Measurements from ENCODE around the gene CNNM2.
"Not testable (repeated sequence)": the region's sequence is repeated elsewhere in the genome, so short reads cannot be mapped to it uniquely, and the experiment has no call there.

The CNNM2 gene

DNA sequence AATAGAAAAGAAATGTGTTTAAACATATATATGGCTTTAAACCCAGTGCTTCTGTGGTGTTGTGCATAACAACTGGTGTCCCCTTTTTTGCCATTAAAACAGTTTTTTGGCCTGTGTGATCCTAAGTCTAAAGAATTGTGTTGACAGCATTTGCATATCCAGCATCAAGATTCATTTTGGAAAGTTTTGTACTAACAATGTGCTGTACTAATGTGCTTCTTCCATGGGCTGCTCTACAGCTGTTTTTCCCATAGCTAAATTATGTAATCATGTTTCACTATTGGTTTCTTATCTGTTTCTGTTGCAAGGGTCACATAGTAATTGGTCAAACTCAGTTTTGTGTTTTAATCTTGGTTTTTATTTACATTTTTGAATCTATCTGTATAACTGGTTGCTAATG, 5.5 kb downstream of the CNNM2 start:
- TF ChIP-seq CTCF (conservative IDR thresholded peaks at IDR 0.05; ENCODE audit: low read depth, low read length) = no peak
- H3K4me3 ChIP-seq (ENCODE audit: low read length) = no peak overlapping the region
- DNase-seq (ENCODE audit: low read depth) = no peak

DNA sequence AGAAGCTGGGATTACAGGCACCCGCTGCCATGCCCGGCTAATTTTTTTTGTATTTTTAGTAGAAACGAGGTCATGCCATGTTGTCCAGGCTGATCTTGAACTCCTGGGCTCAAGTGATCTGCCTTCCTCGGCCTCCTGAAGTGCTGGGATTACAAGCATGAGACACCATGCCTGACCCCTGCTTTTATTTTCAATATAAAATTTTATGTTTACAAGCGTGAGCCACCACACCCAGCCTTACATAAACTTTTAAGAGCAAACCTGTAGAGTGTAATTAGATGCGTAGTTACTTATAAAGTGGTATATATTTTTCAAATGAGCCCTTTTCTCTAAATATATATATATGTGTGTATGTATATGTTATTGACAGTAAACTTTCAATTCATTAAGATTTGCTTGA, 8.7 kb downstream of the CNNM2 start:
- no peak overlapping the region for H3K4me3 ChIP-seq (ENCODE audit: low read length)
- no peak for TF ChIP-seq CTCF (conservative IDR thresholded peaks at IDR 0.05; ENCODE audit: low read depth, low read length)
- no peak for DNase-seq (ENCODE audit: low read depth)

- no peak overlapping the region for H3K4me3 ChIP-seq (ENCODE audit: low read length)
- no peak for DNase-seq (ENCODE audit: low read depth)
- TF ChIP-seq CTCF (conservative IDR thresholded peaks at IDR 0.05; ENCODE audit: low read depth, low read length) = no peak
These were observed 9.4 kb downstream of the CNNM2 start for GRCh38 chr10:102927311-102928010.

GRCh38 chr10:102928442-102928841, 10.3 kb downstream of the CNNM2 start:
- H3K4me3 ChIP-seq (ENCODE audit: low read length); DNase-seq (ENCODE audit: low read depth): not testable (repeated sequence)

DNA sequence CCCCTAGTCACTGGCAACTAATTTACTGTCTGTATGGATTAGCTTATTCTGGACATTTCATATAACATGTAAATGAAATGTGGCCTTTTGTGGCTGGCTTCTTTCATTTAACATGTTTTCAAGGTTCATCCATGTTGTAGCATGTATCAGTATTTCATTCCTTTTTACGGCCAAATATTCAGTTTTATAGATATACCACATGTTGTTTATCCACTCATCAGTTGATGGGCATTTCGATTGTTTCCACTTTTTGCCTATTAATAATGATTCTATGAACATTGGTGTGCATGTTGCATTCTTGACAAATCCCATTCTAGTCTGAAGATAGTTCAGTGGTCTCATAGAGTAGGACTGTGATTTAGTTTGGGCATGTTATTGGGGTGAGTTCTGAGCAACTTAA, 12.6 kb downstream of the CNNM2 start:
- no peak for DNase-seq (ENCODE audit: low read depth)
- TF ChIP-seq CTCF (conservative IDR thresholded peaks at IDR 0.05; ENCODE audit: low read depth, low read length) = no peak
- H3K4me3 ChIP-seq (ENCODE audit: low read length) = no peak overlapping the region

DNA sequence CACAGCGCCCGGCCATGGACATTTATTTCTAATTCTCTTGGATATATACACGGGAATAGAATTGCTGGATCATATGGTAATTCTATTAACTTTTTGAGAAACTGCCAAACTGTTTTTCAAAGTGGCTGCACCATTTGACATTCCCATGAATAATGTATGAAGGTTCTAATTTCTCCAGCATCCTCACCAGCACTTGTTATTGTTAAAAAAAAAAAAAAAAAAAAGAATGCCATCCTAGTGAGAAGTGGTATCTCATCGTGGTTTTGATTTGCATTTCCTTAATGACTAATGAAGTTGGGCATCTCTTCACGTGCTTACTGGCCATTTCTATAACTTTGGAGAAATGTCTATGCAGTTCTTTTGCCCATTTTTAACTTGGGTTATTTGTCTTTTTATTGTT, 13.5 kb downstream of the CNNM2 start:
- H3K4me3 ChIP-seq (ENCODE audit: low read length) = no peak overlapping the region
- no peak for DNase-seq (ENCODE audit: low read depth)
- no peak for TF ChIP-seq CTCF (conservative IDR thresholded peaks at IDR 0.05; ENCODE audit: low read depth, low read length)

DNA sequence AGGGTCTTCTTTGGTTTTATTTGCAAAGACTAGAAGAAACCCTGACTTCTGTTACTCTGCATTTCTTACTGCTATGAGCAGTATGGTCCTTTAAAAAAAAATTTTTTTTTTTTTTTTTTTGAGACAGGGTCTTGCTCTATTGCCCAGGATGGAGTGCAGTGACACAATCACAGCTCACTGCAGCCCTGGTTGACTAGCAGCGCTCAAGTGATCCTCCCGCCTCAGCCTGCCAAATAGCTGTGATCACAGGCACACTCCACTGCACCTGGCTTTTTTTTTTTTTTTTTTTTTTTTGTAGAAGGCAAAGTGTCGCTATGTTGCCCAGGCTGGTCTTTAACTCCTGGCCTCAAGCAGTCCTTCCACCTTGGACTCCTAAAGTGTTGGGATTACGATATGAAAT, 17.4 kb downstream of the CNNM2 start:
- no peak for TF ChIP-seq CTCF (conservative IDR thresholded peaks at IDR 0.05; ENCODE audit: low read depth, low read length)

More for the DNA sequence above, 17.4 kb downstream of the CNNM2 start:
- no peak for DNase-seq (ENCODE audit: low read depth)
- H3K4me3 ChIP-seq (ENCODE audit: low read length) = no peak overlapping the region
